Upper lobe of left lung (tissue), 4 donors: ENCODE data around the gene KCNIP4.

Source experiments
- POLR2A ChIP-seq, 4 donors: fragments of 450-650 bp; IDR thresholded peaks; one replicate each; pipeline ENCODE4 v1.5.1; 2016 to 2017; ENCODE audit warnings: antibody characterized with exemption in 4 of 4, mild to moderate bottlenecking in 2 of 4
- POLR2AphosphoS5 ChIP-seq, 2 donors: sonication (generic); formaldehyde crosslinking; IDR thresholded peaks; one replicate each; pipeline ENCODE4 v1.5.1; 2017; ENCODE audit warnings: antibody characterized with exemption in 2 of 2

- TF ChIP-seq POLR2A (IDR thresholded peaks at IDR 0.05) = no peak
- TF ChIP-seq POLR2AphosphoS5 (IDR thresholded peaks at IDR 0.05) = no peak
Measured at GRCh38 chr4:20681271-20681670, 1267.3 kb downstream of the KCNIP4 start.
